ENCODE data around the gene PRPSAP2.

DNA sequence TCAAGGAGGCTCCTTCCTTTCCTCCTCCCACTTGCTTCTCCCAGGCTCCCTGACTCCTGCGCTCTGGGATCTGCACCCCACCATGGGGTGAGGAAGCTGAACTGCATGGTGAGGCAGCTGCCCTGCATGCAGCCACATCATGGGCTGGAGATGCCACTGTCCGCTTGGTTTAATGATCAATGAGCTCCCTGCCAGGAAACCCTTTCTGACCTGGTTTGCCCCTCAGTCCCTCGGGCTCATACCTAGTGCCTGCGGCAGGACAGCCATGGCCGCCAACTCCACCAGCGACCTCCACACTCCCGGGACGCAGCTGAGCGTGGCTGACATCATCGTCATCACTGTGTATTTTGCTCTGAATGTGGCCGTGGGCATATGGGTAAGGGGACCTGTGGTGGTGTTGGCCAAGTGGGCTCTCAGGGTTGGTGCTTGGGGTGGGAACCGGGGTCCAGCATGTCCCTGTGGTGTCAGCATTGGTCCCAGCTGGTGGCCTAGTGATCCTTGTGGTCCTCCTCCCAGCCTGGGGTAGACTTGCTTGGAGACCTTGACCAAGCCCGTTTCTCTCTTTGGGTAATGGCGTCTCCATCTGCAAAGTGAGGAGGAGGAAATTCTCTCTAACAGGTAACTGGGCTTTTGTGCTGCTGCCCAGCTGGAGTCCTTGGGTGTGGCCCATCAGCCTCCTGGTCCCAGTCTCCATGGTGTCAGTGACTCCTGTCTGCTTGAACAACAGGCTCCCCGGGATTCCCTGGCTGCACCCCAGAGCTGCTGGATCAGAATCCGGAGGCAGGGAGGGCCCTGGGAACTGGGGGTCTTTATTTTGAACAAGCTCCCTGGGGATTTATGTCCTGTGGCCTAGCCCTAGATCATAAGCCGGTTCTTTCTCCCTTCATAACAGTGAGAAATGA, 94.3 kb downstream of the PRPSAP2 start, which contains the start of gene SLC5A10:
- TF ChIP-seq, protein P1, sequence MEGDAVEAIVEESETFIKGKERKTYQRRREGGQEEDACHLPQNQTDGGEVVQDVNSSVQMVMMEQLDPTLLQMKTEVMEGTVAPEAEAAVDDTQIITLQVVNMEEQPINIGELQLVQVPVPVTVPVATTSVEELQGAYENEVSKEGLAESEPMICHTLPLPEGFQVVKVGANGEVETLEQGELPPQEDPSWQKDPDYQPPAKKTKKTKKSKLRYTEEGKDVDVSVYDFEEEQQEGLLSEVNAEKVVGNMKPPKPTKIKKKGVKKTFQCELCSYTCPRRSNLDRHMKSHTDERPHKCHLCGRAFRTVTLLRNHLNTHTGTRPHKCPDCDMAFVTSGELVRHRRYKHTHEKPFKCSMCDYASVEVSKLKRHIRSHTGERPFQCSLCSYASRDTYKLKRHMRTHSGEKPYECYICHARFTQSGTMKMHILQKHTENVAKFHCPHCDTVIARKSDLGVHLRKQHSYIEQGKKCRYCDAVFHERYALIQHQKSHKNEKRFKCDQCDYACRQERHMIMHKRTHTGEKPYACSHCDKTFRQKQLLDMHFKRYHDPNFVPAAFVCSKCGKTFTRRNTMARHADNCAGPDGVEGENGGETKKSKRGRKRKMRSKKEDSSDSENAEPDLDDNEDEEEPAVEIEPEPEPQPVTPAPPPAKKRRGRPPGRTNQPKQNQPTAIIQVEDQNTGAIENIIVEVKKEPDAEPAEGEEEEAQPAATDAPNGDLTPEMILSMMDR (conservative IDR thresholded peaks at IDR 0.05; ENCODE audit: low read depth, low read length): 0 out of 2 replicates have a peak, but pooled peaks have one; percentile 16
- TF ChIP-seq SMC3 (IDR thresholded peaks at IDR 0.05; ENCODE audit: low read depth, low read length) (peak; percentile 19; the same call in 1 of the 2 replicates), MXI1 (IDR thresholded peaks at IDR 0.05; ENCODE audit: borderline replicate concordance, low read depth, low read length) (no peak), FOS (IDR thresholded peaks at IDR 0.05; ENCODE audit: low read depth, low read length) (no peak), POLR2A (IDR thresholded peaks at IDR 0.05; ENCODE audit: low read depth, low read length) (no peak), RAD21 (IDR thresholded peaks at IDR 0.05; ENCODE audit: low read length) (peak; percentile 35), CHD1 (IDR thresholded peaks at IDR 0.05; ENCODE audit: low read depth, low read length) (no peak), RCOR1 (IDR thresholded peaks at IDR 0.05; ENCODE audit: insufficient replicate concordance, low read length) (no peak), CEBPB (IDR thresholded peaks at IDR 0.05; ENCODE audit: low read depth, low read length) (no peak)
- TF ChIP-seq, protein P2, sequence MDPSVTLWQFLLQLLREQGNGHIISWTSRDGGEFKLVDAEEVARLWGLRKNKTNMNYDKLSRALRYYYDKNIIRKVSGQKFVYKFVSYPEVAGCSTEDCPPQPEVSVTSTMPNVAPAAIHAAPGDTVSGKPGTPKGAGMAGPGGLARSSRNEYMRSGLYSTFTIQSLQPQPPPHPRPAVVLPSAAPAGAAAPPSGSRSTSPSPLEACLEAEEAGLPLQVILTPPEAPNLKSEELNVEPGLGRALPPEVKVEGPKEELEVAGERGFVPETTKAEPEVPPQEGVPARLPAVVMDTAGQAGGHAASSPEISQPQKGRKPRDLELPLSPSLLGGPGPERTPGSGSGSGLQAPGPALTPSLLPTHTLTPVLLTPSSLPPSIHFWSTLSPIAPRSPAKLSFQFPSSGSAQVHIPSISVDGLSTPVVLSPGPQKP (IDR thresholded peaks at IDR 0.05; ENCODE audit: borderline replicate concordance, low read depth, low read length): no peak
- TF ChIP-seq, protein P3, sequence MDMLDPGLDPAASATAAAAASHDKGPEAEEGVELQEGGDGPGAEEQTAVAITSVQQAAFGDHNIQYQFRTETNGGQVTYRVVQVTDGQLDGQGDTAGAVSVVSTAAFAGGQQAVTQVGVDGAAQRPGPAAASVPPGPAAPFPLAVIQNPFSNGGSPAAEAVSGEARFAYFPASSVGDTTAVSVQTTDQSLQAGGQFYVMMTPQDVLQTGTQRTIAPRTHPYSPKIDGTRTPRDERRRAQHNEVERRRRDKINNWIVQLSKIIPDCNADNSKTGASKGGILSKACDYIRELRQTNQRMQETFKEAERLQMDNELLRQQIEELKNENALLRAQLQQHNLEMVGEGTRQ (IDR thresholded peaks at IDR 0.05; ENCODE audit: low read depth, low read length): no peak
